Aorta (tissue), 5 donors: ENCODE results near the gene BNC2. TPM values are rescaled to one million over a fixed set of nuclear protein-coding genes. Genes with fewer than 3 reads are reported as not detected.
"Not testable (repeated sequence)": the region's sequence is repeated elsewhere in the genome, so short reads cannot be mapped to it uniquely, and the experiment has no call there.

Experiments
- ATAC-seq: fragments of 200-7000 bp; cut with Tn5 transposase; one replicate; pipeline ENCODE4 v1.9.1; 2022; ENCODE audit warnings: moderate library complexity; ENCODE audit not compliant: low FRiP score
- DNase-seq, 2 donors: peaks; one replicate each; pipeline ENCODE4 v3.0.0-alpha.2; 2020
- H3K27ac ChIP-seq, 2 donors: one replicate each; pipeline ENCODE4 v1.5.1; 2013; ENCODE audit warnings: low read length in 2 of 2, mild to moderate bottlenecking in 2 of 2, moderate library complexity in 2 of 2, control low read depth in 1 of 2, inconsistent platforms in 1 of 2, low read depth in 1 of 2
- H3K27me3 ChIP-seq, 2 donors: one replicate each; pipeline ENCODE4 v1.6.1; 2013; ENCODE audit warnings: control low read depth in 1 of 2, low read length in 1 of 2, mild to moderate bottlenecking in 1 of 2, moderate library complexity in 1 of 2; ENCODE audit not compliant: insufficient read depth in 2 of 2, control insufficient read depth in 1 of 2
- H3K36me3 ChIP-seq, 2 donors: one replicate each; pipeline ENCODE4 v1.6.1; 2013; ENCODE audit warnings: control low read depth in 1 of 2, low read length in 1 of 2, mild to moderate bottlenecking in 1 of 2; ENCODE audit not compliant: insufficient read depth in 2 of 2, control insufficient read depth in 1 of 2
- H3K4me1 ChIP-seq, 2 donors: one replicate each; pipeline ENCODE4 v1.6.1; 2013; ENCODE audit warnings: low read length in 2 of 2, control low read depth in 1 of 2, mild to moderate bottlenecking in 1 of 2, moderate library complexity in 1 of 2; ENCODE audit not compliant: insufficient read depth in 2 of 2, control insufficient read depth in 1 of 2
- H3K4me3 ChIP-seq, 2 donors: one replicate each; pipeline ENCODE4 v1.5.1; 2013; ENCODE audit warnings: low read length in 2 of 2, control low read depth in 1 of 2, mild to moderate bottlenecking in 1 of 2
- H3K9me3 ChIP-seq: one replicate; pipeline ENCODE4 v1.6.1; 2013; ENCODE audit warnings: mild to moderate bottlenecking, low read length; ENCODE audit not compliant: control insufficient read depth
- WGBS, 2 donors: extraction: QIAGEN DNeasy Blood & Tissue Kit; methylation state at CpG; one replicate each; pipeline ENCODE4 v1.1.7; 2013; 5-methylcytosine and 5-hydroxymethylcytosine counted together
- intact Hi-C, 2 donors: fragments of 100-400 bp; cut with DNase I; formaldehyde crosslinking; loops; one replicate each; pipeline versions ENCODE4 v1.14.2 to v1.15.0; 2022
- polyA plus RNA-seq, 2 donors: library from polyadenylated mRNA; stranded (reverse); fragments of 200-250 nt; gene quantifications; one replicate each; pipeline ENCODE4 v1.2.3, GENCODE V29; 2013
- total RNA-seq, 2 donors: library from RNA; stranded (reverse); fragmentation: NEBNext Ultra II Directional; extraction: Animal tissue kit (Norgen Biotek cat#: 25700); gene quantifications; one replicate each; pipeline ENCODE4 v1.2.1, GENCODE V29; 2021
- donor health status: healthy with polysubstance abuse.
- donor health status: Bipolar disorder and iron deficiency.
- donor health status: DM: no; HTN: no; CAD: no.
- donor health status: DM: no; HTN: no; CAD: no.
- donor health status: DM: yes; HTN: yes; CAD: no.

BNC2 gene
- total and polyA plus RNA-seq, 4 donors, result 0.36 to 69.0 (median 11.5) TPM

DNA sequence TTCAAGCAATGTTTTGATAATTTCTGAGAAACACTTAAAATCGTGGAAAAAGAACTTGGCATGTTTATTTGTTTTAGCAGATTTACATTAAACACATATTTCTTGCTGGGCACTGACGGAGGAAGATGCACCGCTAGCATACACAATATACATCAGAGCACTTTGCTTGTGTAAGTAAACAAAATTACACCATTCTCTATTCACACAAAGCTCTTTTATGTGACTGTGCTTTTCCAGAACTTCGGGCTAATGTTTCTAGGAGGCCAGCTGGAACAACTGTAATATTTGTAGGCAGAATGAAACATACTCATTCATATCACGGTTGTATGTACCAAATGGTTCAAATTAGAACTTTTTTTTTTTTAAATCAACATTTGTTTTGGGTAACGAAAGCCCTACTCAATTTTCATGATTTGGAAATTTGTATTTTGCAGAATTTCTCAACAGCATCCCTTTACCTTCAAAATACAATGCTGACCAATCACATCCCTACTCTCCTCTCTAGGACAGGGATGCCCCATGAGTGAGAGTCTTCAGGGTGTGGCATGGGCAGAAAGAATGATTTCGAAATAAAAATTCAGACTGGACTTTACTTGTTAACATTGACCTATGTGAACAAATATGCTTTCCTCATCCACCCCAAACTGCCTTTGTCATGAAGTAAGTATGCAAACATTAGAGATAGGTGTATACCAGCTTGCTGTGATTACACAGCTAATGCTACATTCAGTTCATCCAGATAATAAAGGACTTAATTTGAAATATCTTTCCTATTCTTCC is 425.1 kb downstream of the BNC2 start:
- Histone ChIP-seq H3K27me3 (no peaks in the 10 kb centered on the region), H3K36me3 (no peaks in the 10 kb centered on the region), H3K4me3 (no peak overlapping the region), H3K4me1 (no peaks in the 10 kb centered on the region), H3K27ac (no peak overlapping the region), H3K9me3 (no peaks in the 10 kb centered on the region)
- WGBS, 2 donors, result 31 to 47% methylated on average over 7 of the region's 7 CpGs
- intact Hi-C loops, result no loop called here
- ATAC-seq, result no peak
- no peak for DNase-seq

DNA sequence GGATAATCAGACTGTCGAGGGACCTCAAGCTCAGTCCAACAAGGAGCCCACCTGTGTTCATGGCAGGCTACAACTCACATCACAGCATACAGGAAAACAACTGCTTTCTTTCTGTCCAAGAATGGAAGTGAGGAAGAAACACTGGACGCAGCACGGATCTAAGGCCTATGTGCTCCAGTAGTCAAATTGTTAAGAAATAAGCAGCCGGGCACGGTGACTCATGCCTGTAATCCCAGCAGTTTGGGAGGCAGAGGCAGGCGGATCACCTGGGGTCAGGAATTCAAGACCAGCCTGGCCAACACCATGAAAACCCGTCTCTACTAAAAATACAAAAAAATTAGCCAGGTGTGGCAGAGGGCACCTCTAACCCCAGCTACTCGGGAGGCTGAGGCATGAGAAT is 427.8 kb downstream of the BNC2 start:
- Histone ChIP-seq H3K9me3 (no peaks in the 10 kb centered on the region), H3K27ac (no peak overlapping the region), H3K36me3 (no peaks in the 10 kb centered on the region), H3K4me1 (no peaks in the 10 kb centered on the region), H3K4me3 (no peak overlapping the region), H3K27me3 (no peaks in the 10 kb centered on the region)
- intact Hi-C loops, result no loop called here
- no peak for DNase-seq
- no peak for ATAC-seq
- 81 to 83% methylated on average over 8 of the region's 8 CpGs for WGBS, 2 donors

DNA sequence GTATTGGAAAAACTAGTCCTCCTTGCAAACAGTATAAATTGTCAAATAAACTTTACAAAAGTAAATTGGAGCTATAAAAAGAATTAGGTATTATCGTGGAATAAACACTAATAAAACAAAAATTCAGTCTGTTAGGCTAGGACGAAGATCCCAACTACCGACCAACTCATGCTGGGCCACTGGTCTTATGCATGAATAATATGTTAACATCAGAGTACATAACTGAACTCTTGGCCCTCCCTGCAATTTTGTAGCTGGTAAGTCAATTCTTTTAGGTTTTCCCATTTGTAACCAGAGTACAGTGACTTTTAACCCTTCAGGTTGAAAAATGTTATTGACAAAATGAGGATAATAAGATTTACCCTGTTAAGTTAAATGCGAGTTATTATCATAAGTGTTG is 428.7 kb downstream of the BNC2 start:
- intact Hi-C loops, result no loop called here
- Histone ChIP-seq H3K4me1 (no peaks in the 10 kb centered on the region), H3K36me3 (peaks cover 0 to 1% of the 10 kb centered on the region in 2 donors), H3K27ac (no peak overlapping the region), H3K27me3 (no peaks in the 10 kb centered on the region), H3K9me3 (no peaks in the 10 kb centered on the region), H3K4me3 (no peak overlapping the region)
- DNase-seq (no peak), ATAC-seq (no peak)
- 79 to 84% methylated on average over 4 of the region's 4 CpGs for WGBS, 2 donors

DNA sequence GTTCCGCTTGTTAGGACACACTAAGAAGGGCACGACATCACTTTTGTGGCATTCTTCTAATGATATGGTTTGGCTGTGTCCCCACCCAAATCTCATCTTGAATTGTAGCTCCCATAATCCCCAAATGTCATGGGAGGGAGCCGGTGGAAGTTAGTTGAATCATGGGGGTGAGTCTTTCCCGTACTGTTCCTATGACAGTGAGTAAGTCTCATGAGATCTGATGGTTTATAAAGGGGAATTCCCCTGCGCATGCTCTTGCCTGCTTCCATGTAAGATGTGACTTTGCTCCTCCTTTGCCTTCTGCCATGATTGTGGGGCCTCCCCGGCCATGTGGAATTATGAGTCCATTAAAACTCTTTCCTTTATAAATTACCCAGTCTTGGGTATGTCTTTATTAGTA is 431.6 kb downstream of the BNC2 start:
- H3K9me3 ChIP-seq, H3K4me1 ChIP-seq, H3K36me3 ChIP-seq, ATAC-seq, intact Hi-C loops, DNase-seq, H3K27me3 ChIP-seq, H3K27ac ChIP-seq, H3K4me3 ChIP-seq: not testable (repeated sequence)
- 98% methylated on average over 6 of the region's 6 CpGs for WGBS, 2 donors

DNA sequence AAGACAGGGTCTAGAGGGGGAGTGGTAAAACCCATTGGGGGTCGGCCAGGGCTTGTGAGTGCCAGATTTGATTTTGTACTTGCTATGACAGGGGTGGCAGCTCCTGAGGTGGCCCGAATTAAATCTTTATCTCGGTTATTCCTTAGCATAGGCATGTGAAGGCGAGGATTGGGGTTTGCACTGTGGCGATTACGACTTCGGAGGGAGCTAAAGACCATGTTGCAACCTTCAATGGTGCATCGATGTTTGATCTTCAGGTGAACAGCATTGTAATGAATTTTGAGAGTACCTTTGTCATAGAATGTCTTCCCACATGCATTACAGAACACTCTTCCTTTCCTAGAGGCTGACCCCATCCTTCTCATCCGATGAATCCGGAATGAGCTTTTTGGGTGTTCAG is 433.9 kb downstream of the BNC2 start:
- Histone ChIP-seq H3K27ac (no peak overlapping the region), H3K4me1 (no peaks in the 10 kb centered on the region), H3K27me3 (no peaks in the 10 kb centered on the region), H3K4me3 (no peak overlapping the region), H3K36me3 (peaks cover 0 to 1% of the 10 kb centered on the region in 2 donors), H3K9me3 (no peaks in the 10 kb centered on the region)
- DNase-seq, result no peak
- WGBS, 2 donors, result 96 to 97% methylated on average over 10 of the region's 10 CpGs
- ATAC-seq, result no peak
- intact Hi-C loops, result no loop called here

DNA sequence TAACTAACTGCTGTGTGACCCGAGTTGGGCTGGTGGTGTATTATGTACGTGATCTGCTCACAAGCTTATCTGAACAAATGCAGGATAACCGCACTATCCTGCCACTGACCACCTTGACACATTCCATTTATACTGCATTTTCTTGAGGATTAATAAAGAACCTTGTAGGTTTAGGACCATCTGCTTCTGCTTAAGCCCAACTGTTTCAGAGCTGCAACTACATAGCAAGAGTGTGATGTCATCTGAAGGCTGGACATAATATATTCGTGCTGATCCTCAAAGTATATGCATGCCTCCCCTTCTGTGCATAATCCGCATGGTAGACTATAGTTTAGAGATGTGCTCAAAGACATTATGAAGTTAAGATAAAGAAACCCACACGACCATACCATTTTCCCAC is 435.9 kb downstream of the BNC2 start:
- ATAC-seq, result no peak
- intact Hi-C loops, result no loop called here

DNA sequence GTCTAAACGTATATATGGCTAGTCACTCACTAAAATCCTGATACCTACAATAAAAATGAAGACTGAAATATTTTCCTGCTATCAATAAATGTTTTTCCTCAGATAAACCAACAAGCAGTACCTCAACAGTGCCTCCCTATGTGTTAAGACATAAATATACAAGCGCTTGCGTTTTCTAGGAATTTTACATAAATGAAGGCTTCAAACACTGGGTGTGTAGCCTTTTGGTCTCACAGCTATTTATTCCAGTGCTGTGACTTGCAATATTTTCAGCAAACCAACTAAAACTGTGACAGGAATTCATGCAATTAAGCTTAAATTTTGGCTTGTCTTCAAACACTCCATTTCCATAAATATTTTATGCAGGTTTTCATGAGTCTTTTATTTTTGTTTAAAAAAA is 437.0 kb downstream of the BNC2 start:
- no peak overlapping the region for H3K4me3 ChIP-seq
- H3K27ac ChIP-seq, result no peak overlapping the region
- ATAC-seq (no peak), DNase-seq (no peak)
- intact Hi-C loops, result no loop called here
- 93 to 96% methylated on average over 3 of the region's 3 CpGs for WGBS, 2 donors
- H3K4me1 ChIP-seq, result no peaks in the 10 kb centered on the region
- H3K9me3 ChIP-seq, result no peaks in the 10 kb centered on the region
- H3K27me3 ChIP-seq, result no peaks in the 10 kb centered on the region
- H3K36me3 ChIP-seq, result peaks cover 0 to 1% of the 10 kb centered on the region in 2 donors

More for the DNA sequence above, 435.9 kb downstream of the BNC2 start:
- no peak overlapping the region for H3K27ac ChIP-seq
- no peaks in the 10 kb centered on the region for H3K9me3 ChIP-seq
- H3K27me3 ChIP-seq, result no peaks in the 10 kb centered on the region
- no peaks in the 10 kb centered on the region for H3K4me1 ChIP-seq
- DNase-seq, result no peak
- 74 to 80% methylated on average over 6 of the region's 6 CpGs for WGBS, 2 donors
- H3K36me3 ChIP-seq, result peaks cover 0 to 1% of the 10 kb centered on the region in 2 donors
- H3K4me3 ChIP-seq, result no peak overlapping the region

DNA sequence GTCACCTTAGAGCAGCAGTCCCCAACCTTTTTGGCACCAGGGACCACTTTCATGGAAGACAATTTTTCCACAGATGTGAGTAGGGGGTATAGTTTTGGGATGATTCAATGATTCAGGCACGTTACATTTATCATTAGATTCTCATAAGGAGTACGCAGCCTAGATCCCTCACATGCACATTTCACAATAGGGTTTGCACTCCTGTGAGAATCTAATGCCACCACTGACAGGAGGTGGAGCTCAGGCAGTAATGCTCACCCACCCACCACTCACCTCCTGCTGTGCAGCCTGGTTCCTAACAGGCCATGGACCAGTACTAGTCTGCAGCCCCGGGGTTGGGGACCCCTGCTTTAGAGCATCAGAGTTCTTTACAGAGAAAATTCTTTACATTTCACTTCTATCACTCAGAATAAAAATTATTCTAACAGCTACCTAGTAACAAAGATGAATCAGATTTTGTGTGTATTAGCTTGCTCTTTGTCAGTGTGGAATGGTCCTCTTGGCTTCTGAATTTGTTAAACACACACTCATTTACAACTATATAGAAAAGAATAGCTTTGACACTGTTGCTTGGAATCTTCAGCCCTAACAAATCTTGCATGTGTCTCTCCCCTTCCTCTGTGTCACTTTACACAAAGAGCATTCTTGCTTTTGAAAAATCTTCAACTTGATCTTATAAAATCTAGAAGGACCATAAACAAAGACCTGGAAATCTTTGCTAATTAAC is 438.6 kb downstream of the BNC2 start:
- DNase-seq (no peak), ATAC-seq (no peak)
- Histone ChIP-seq H3K9me3 (no peaks in the 10 kb centered on the region), H3K36me3 (no peaks in the 10 kb centered on the region), H3K27ac (no peak overlapping the region), H3K27me3 (no peaks in the 10 kb centered on the region), H3K4me3 (no peak overlapping the region), H3K4me1 (no peaks in the 10 kb centered on the region)
- 92 to 93% methylated on average over 3 of the region's 3 CpGs for WGBS, 2 donors
- intact Hi-C loops, result no loop called here

DNA sequence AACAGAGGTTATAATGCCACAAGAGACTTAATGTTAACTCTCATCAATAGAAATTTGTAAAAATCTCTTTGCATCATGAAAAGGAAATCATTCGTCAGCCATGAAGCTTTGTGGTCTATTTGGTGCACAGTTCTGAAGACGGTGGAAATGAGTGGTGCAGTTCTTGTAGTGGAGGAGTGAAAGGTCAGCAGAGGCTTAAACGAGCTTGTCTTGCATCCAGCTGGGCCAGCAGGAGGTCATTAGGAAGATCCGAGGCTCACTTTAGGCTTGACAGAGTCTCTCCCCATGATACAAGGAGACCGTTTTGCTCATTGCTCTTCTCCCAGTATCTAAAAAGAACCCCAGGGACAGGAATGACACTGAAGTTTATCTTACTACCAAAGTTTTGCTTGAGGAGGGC is 440.8 kb downstream of the BNC2 start:
- DNase-seq (no peak), ATAC-seq (no peak)
- Histone ChIP-seq H3K36me3 (no peaks in the 10 kb centered on the region), H3K27me3 (no peaks in the 10 kb centered on the region), H3K9me3 (no peaks in the 10 kb centered on the region), H3K4me3 (no peak overlapping the region), H3K27ac (no peak overlapping the region), H3K4me1 (peaks cover 0 to 3% of the 10 kb centered on the region in 2 donors)
- 77 to 81% methylated on average over 5 of the region's 5 CpGs for WGBS, 2 donors
- intact Hi-C loops, result no loop called here
